GM18873 (cell line): ENCODE data around the gene HCRTR2.

Source experiments
- ATAC-seq: cut with Tn5 transposase; IDR thresholded peaks from one replicate; pipeline ENCODE4 v1.9.1; 2021; ENCODE audit warnings: mild to moderate bottlenecking, moderate library complexity, moderate number of reproducible peaks; ENCODE audit not compliant: unreplicated experiment, low FRiP score

Gene HCRTR2

DNA sequence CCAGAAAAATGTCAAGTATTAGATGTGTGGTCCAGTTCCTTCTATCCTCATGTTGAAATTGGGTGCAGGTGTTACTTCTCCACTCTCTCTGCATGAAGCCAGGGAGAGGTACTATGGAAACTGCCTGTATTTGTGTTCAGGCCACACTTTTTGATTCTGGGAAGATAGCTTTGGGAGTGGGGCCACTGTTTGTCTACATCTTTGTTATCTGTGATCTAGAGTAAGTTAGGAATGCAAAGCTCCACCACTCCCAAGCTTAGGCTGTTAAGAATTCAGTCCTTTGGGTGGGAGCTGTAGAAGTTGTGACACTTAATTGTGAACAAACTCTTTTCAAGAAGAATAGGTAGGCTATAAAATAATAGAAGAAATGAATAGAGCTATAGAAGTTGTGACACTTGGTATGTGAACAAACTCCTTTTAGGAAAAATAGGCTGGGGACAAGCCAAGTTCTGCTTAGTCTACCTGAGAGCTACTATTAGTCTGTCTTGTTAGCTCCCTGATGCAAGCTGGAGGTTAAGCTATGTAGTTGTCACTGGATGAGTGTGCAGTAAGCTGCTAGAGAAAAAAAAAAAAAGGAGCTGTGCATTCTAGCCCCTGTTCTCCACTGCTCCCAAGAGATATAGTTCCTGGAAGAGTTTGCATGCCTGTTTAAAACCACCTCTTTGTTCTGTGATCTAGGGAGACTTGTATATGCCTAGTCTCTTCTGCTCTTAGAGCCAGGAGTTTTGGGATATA is 145.8 kb downstream of the HCRTR2 start:
- ATAC-seq: no peak

DNA sequence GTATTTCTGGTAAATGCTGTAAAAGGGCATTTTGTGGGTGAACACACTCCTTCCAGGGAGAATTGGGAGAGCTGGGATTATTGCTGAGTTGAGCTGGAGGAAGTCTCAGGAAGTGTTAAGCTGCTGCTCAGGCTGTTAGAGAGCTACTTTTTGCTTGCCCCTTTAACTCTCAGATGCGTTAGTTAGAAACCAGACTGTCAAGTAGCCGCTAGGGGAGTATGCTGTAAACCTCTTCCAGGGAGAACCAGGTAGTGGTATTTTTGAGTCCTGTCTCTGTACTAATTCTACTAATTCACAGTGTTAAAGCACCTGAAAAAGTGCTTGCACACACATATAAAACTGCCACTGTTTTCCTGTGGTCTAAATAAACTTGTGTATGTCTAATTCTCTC is 146.4 kb downstream of the HCRTR2 start:
- ATAC-seq: no peak

DNA sequence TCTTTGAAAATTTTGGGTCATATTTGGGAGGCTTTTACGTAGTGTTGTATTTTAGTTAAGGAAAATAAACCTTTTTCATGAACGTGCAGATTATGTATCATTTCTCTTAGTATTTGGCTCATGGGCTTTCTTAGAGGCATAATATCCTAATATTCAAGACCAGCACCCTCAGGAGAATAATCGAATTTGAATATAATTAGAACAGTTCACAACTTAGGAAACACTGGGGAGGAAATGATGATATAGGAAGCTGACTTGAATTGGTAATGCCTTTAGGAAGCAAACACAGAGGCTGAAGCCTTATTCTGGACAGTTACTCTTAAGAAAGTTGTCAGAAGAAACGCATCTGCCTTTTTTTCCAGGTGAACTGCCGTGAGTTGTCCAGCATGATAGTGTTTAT is 152.9 kb downstream of the HCRTR2 start, which contains the start of gene GFRAL:
GFRAL (plus strand) TSS at position 301 of the 400 bp plus-strand sequence; CDS start at position 387, 86 bp downstream.
- ATAC-seq: no peak
